T-helper 17 cell (primary cell): ENCODE data around the gene HINT3. TPM values are rescaled to one million over a fixed set of nuclear protein-coding genes. Genes with fewer than 3 reads are reported as not detected.
"Not testable (repeated sequence)": the region's sequence is repeated elsewhere in the genome, so short reads cannot be mapped to it uniquely, and the experiment has no call there.

ENCODE experiments used
- ATAC-seq: fragments of 150-1000 bp; cut with Tn5 transposase; 2 replicates; pipeline ENCODE4 v1.10.0; 2021; ENCODE audit warnings: mild to moderate bottlenecking, moderate library complexity
- DNase-seq, 3 donors: peaks; one replicate each; pipeline versions ENCODE4 v3.0.0 to v3.0.0-alpha.2; 2020 to 2021
- H3K9me3 ChIP-seq: one replicate; pipeline ENCODE4 v1.7.0; 2013; ENCODE audit warnings: low read length, mild to moderate bottlenecking; ENCODE audit not compliant: control insufficient read depth, poor library complexity, severe bottlenecking
- H3K27ac Mint-ChIP-seq: one replicate; pipeline ENCODE4 v1.8.0; 2022; ENCODE audit warnings: mild to moderate bottlenecking, moderate library complexity, mixed read lengths
- H3K27me3 Mint-ChIP-seq: one replicate; pipeline ENCODE4 v1.8.0; 2022; ENCODE audit warnings: mixed read lengths
- H3K36me3 Mint-ChIP-seq: one replicate; pipeline ENCODE4 v1.8.0; 2022; ENCODE audit warnings: low read depth, mixed read lengths
- H3K4me1 Mint-ChIP-seq: one replicate; pipeline ENCODE4 v1.8.0; 2022; ENCODE audit warnings: mild to moderate bottlenecking, mixed read lengths
- H3K4me3 Mint-ChIP-seq: one replicate; pipeline ENCODE4 v1.8.0; 2022; ENCODE audit warnings: mild to moderate bottlenecking, moderate library complexity, mixed read lengths
- total RNA-seq, 4 donors: library from RNA in 2 of 4; stranded (reverse) in 2 of 4; gene quantifications; one replicate each; pipeline ENCODE4 v1.2.3 and lab custom pipeline; 2022 to 2026

The HINT3 gene
- total RNA-seq: 10 to 100 TPM in 1 of 2 donors, 1 to 10 TPM in 1; 7.6 to 10.6 TPM
- total RNA-seq (lab: John Stamatoyannopoulos, UW): 17.2 to 28.5 reads per million in 2 donors

DNA sequence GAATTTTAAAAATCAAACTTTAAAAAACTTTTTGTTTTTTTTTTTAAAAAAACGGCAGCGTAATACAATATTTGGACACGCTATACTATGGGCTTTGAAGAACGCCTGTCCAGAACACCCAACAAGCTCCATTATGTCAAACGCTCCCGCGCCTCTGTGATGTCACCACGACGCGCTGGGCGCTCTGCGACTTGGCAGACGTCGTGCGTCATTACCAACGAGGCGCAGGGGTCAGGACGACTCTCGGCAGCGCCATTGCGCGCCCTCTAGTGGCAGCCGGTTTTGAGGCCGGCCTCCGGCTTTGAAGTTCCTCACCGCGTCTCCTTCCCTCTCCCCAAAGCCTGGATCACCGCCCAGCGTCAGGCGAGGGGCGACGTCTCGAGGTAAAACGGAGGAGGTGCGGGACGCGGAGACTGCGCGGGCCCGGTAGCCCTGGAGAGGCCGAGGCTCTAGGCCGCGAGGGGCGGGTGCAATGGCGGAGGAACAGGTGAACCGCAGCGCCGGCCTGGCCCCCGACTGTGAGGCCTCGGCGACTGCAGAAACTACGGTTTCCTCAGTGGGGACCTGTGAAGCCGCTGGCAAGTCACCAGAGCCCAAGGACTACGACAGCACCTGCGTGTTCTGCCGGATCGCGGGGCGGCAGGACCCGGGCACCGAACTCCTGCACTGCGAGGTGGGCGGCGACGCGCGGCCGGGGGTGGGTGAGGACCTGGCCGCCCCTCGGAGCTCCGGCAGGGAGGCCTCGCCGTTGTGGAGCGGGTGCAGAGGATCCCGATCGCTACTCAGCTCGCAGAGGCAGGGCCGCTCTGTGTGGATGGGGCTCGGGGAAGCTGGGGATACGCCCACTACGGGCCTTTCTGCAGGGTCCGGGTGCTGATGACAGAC, at the start of gene HINT3:
Gene HINT3 (plus strand): TSS at position 265 of the 885 bp plus-strand sequence. CDS start 208 bp downstream, at position 473.
- H3K36me3 Mint-ChIP-seq: peaks cover 5% of the 10 kb centered on the region
- peaks cover 18% of the 10 kb centered on the region for H3K27me3 Mint-ChIP-seq
- no peaks in the 10 kb centered on the region for H3K9me3 ChIP-seq
- ATAC-seq (peak; percentile 89), DNase-seq (peak; percentile 95 to 99 (median 98))
- H3K4me1 Mint-ChIP-seq: peaks cover 18% of the 10 kb centered on the region
- H3K27ac Mint-ChIP-seq: no peak within 1 kb of the TSS
- no peak within 1 kb of the TSS for H3K4me3 Mint-ChIP-seq

DNA sequence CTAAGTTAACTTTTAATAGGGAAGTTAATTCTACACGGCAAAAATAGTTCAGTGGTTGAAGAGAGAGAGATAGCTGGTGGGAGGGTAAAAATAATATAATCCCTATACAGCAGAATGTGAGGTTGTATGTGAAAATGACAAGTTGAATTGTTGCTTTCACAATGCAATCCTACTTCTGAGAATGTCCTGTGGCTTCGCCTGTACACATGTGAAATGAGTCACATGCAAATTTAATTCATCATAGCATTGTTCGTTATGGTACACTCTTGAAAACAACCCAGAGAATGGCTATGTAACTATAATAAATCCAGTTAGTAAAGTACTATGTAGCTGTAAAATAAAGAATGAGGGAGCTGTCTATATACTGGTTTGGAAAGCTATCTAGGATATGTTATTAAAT, 46.0 kb upstream of the HINT3 start:
- H3K4me3 Mint-ChIP-seq: no peak overlapping the region
- ATAC-seq (no peak), DNase-seq (no peak)
- peaks cover 13% of the 10 kb centered on the region for H3K4me1 Mint-ChIP-seq
- H3K36me3 Mint-ChIP-seq: peaks cover 2% of the 10 kb centered on the region
- H3K27ac Mint-ChIP-seq: peak overlapping the region; percentile 37
- no peaks in the 10 kb centered on the region for H3K9me3 ChIP-seq
- no peaks in the 10 kb centered on the region for H3K27me3 Mint-ChIP-seq

DNA sequence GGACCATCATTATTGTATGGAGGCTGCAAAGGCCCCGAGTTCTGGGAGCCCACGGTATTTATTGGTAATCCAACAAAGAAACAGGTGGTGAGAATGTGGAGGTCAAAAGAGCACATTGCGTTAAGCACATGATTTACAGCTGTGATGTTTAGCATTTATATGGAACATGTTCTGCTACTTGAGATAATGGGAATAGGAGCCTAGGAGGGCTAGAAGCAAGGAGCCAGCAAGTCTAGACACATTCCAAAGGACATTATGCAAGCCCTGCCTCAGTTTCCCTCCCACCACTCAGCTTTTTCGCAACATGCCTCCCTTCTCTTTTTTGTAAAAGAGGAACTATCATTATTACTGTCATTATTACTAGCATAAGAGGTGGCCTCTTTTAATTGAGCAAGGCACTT, 45.5 kb upstream of the HINT3 start:
- ATAC-seq, H3K9me3 ChIP-seq, H3K4me3 Mint-ChIP-seq, H3K36me3 Mint-ChIP-seq, DNase-seq, H3K27me3 Mint-ChIP-seq: not testable (repeated sequence)
- Mint-ChIP-seq H3K27ac (peak overlapping the region; percentile 37), H3K4me1 (peaks cover 12% of the 10 kb centered on the region)

DNA sequence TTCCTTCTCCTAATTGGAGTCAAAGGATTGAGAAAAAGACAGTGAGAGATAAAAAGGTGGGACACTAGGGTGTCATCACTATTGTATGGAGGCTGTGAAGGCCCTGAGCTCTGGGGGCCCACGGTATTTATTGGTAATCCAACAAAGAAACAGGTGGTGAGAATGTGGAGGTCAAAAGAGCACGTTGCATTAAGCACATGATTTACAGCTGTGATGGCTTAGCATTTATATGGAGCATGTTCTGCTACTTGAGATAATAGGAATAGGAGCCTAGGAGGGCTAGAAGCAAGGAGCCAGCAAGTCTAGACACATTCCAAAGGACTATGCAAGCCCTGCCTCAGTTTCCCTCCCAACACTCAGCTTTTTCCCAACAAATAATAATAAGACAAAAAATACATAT, 44.1 kb upstream of the HINT3 start:
- H3K27ac Mint-ChIP-seq, H3K9me3 ChIP-seq, DNase-seq, ATAC-seq, H3K36me3 Mint-ChIP-seq, H3K4me3 Mint-ChIP-seq, H3K27me3 Mint-ChIP-seq: not testable (repeated sequence)
- peaks cover 14% of the 10 kb centered on the region for H3K4me1 Mint-ChIP-seq

DNA sequence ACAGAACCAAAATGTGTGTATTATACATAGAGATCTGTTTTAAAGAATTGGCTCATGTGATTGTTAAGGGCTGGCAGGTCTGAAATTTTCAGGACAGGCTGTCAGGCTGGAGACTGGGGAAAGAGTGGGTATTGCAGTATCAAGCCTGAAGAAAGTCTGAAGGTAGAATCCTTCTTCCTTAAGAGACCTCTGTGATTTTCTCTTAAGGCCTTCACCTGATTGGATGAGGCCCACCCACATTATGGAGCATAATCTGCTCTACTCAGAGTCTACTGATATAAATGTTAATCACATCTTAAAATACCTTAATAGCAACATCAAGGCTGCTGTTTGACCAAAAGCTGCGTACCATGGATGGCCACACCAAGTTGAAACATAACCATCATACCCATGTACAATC, 43.4 kb upstream of the HINT3 start:
- no peaks in the 10 kb centered on the region for H3K9me3 ChIP-seq
- Mint-ChIP-seq H3K27ac (no peak overlapping the region), H3K27me3 (no peaks in the 10 kb centered on the region), H3K4me3 (no peak overlapping the region), H3K4me1 (peaks cover 19% of the 10 kb centered on the region), H3K36me3 (peaks cover 8% of the 10 kb centered on the region)
- DNase-seq: no peak
- no peak for ATAC-seq

DNA sequence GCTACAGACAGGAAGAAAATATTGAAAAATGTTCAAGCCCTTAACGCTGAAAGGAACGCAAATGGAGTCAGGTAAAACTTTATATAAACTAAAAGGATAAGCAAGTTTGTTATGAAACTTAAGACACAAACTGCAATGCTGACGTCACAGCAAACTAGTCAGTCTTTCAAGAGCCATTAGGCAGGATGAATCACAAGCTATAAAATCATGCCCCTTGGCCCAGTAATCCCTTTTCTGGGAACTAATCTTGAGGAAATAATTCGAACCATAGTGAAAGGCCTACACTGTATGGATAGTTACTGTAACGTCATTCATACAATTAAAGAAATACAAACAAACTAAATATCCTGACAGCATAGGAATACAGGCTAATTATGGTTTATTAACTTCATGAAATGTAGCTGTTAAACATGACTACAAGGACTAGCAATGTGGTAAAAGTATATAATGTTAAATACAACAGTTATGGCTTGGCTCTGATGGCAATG, 42.7 kb upstream of the HINT3 start:
- H3K9me3 ChIP-seq: no peaks in the 10 kb centered on the region
- Mint-ChIP-seq H3K4me3 (no peak overlapping the region), H3K27ac (no peak overlapping the region), H3K36me3 (peaks cover 8% of the 10 kb centered on the region), H3K4me1 (peaks cover 27% of the 10 kb centered on the region), H3K27me3 (no peaks in the 10 kb centered on the region)
- DNase-seq (no peak), ATAC-seq (no peak)

DNA sequence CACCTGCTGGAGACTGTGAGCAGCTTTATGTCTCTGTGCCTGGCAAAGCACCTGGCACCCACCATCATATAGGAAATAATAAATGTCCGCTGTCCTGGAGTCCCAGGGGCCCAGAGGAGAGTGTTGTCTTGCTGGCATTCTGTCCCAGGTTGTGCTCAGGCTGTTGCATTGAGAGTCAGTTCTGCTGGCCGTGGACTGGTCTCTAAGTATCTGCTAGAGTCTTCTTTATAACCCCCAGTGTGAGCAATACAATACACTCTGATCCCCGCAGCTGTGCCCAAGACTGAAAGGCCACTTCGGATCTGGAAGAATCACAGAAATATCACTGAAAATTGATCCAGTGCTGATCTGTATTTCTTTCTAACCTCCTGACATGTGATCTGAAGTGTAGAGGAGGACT, 38.3 kb upstream of the HINT3 start:
- peaks cover 9% of the 10 kb centered on the region for H3K36me3 Mint-ChIP-seq
- DNase-seq: no peak
- H3K9me3 ChIP-seq: no peaks in the 10 kb centered on the region
- peak overlapping the region; percentile 89 for H3K4me3 Mint-ChIP-seq
- peak overlapping the region; percentile 97 for H3K27ac Mint-ChIP-seq
- H3K4me1 Mint-ChIP-seq: peaks cover 29% of the 10 kb centered on the region
- no peak for ATAC-seq
- H3K27me3 Mint-ChIP-seq: no peaks in the 10 kb centered on the region

DNA sequence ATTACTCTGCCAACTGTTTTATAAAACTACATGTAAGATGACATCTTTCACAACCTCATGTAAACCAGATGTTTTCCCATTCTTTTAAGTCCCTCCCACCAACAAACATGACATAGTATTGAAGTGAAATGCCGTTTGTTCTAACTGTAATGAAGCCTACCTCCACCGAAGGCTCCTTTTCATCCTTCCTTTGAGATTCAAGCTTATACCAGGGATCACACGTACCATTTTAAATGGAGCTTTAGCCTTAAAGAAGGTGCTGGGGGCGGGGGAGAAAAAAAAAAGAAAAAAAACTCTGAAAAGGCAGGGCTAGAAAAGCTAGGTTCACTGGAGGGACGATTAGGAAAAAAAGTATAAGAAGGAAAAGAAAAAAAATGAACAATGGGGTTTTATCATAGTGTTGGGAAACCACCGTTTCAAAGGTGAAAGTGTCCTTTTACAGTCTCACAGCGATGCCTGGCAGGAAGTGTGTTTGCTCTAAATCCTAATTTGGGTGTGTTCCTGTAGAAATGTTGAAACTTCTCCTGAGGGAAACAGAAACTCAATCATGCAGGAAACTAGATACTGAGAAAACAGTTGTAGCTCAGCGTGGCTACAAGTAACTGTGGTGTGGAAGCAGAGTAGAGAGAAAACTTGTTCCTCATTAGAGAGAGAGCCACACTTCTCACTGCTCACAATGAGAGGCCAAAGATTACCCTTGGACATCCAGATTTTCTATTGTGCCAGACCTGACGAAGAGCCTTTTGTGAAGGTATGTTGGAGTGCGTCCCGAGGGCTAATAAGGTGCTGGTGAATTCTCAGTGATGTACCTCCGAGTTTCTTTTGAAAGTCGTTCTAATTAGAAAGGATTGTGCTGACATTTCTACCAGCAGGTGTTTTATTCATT, 37.6 kb upstream of the HINT3 start:
- peak; percentile 97 for ATAC-seq
- peaks cover 12% of the 10 kb centered on the region for H3K36me3 Mint-ChIP-seq

DNA sequence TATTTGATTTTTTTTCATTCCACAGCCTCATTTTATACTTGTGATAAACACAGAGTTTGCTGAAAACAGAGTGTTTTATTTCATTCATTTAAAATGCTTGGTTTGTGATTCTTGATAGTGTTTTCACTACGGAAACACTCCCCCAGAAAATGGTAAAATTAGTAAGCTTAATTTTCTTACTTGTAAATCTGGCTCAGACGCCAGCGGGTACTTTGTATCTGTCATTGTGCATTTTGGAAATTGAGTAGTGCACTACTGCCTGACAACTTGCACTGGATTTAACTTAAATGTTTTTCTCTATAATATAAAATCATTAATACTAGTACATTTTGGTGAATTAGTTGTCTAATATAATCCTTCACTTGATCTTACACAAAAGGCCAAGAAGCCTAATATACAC, 37.0 kb upstream of the HINT3 start:
- ATAC-seq (no peak), DNase-seq (no peak)
- Mint-ChIP-seq H3K4me1 (peaks cover 29% of the 10 kb centered on the region), H3K27me3 (no peaks in the 10 kb centered on the region), H3K27ac (peak overlapping the region; percentile 97), H3K36me3 (peaks cover 12% of the 10 kb centered on the region), H3K4me3 (peak overlapping the region; percentile 89)
- H3K9me3 ChIP-seq: no peaks in the 10 kb centered on the region

More for the DNA sequence above, 37.6 kb upstream of the HINT3 start:
- peak overlapping the region; percentile 89 for H3K4me3 Mint-ChIP-seq
- peaks cover 29% of the 10 kb centered on the region for H3K4me1 Mint-ChIP-seq
- DNase-seq: peak in 2 of 3 donors; percentile 14 to 21
- H3K27me3 Mint-ChIP-seq: no peaks in the 10 kb centered on the region
- H3K9me3 ChIP-seq: no peaks in the 10 kb centered on the region
- H3K27ac Mint-ChIP-seq: peak overlapping the region; percentile 97

DNA sequence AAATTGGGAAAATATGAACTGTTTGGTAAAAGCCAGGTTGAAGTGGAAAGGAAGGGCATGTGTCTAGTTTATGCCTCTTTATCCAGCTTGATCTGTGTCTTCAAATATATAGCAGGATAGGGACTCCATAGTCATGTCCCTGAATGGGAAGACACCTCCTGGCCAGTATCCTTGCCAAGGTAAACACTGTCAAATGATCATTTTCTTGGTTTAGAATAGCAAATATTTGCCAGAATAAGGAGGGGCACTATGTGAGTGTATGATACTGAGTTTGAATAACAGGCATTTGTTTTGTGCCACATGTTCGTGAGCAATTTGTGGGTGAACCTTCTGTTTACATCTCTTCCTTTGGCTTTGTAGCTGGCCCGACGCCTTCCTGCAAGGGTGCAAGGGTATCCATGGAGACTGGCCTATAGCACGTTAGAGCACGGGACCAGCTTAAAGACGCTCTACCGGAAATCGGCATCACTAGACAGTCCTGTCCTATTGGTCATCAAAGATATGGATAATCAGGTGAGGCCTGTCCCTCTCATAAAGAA, 34.2 kb upstream of the HINT3 start:
- DNase-seq: no peak
- Mint-ChIP-seq H3K4me3 (no peak overlapping the region), H3K27me3 (no peaks in the 10 kb centered on the region), H3K27ac (peak overlapping the region; percentile 59), H3K4me1 (peaks cover 21% of the 10 kb centered on the region), H3K36me3 (peaks cover 7% of the 10 kb centered on the region)
- no peaks in the 10 kb centered on the region for H3K9me3 ChIP-seq
- no peak for ATAC-seq

DNA sequence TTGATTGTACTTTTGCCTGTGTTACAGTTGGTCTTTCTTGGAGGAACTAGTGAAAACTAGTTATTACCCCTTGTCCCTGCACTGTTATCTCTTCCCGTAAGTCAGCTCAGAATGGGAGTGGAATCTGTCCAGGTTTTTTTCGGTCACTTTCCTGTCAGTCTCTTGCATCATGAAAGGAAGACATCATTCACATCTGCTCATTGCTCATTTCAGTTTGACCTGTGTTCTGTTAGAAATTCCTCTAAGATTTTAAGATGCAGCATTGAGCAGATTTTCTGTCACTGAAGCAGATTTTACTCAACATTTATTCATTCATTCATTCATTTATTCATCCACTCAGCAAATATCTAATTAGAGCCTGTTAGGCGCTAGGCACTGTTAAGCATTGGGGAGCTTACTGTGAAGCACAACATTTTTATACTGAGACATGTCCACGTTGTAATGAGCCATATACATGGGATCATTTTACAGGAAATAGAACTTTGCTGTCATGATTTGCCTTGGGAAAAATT, 33.1 kb upstream of the HINT3 start:
- DNase-seq: no peak
- Mint-ChIP-seq H3K27me3 (no peaks in the 10 kb centered on the region), H3K36me3 (peaks cover 8% of the 10 kb centered on the region), H3K4me3 (no peak overlapping the region), H3K4me1 (peaks cover 13% of the 10 kb centered on the region), H3K27ac (peak overlapping the region; percentile 59)
- no peak for ATAC-seq
- no peaks in the 10 kb centered on the region for H3K9me3 ChIP-seq

DNA sequence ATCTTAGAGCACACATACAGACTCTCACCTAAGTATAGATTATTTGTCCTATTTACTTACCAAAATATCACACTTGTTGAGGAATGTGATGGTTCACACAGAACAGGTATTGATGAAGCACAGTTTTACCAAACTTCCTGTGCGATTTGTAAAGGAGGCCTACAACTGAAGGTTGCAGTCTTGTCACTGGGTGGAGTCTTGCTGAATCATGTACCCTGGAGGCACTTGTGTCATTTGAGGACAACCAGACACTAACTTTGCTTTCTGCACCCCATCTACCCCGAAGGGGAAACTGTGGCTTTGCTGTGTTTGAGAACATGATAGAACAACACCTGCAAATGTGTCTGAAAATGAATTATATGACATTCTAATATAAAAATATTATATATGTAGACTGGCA, 32.4 kb upstream of the HINT3 start:
- H3K9me3 ChIP-seq: no peaks in the 10 kb centered on the region
- Mint-ChIP-seq H3K4me3 (no peak overlapping the region), H3K36me3 (peaks cover 8% of the 10 kb centered on the region), H3K27ac (peak overlapping the region; percentile 19), H3K4me1 (peaks cover 6% of the 10 kb centered on the region), H3K27me3 (no peaks in the 10 kb centered on the region)
- no peak for DNase-seq
- no peak for ATAC-seq
